CD4-positive, CD25-positive, alpha-beta regulatory T cell (primary cell): ENCODE measurements around the gene FMOD. TPM values are rescaled to one million over a fixed set of nuclear protein-coding genes. Genes with fewer than 3 reads are reported as not detected.

Experiments
- ATAC-seq, 2 donors: fragments of 150-1000 bp; cut with Tn5 transposase; one replicate each; pipeline ENCODE4 v1.10.0; 2021; ENCODE audit warnings: low read depth in 2 of 2, moderate number of reproducible peaks in 2 of 2, moderate library complexity in 1 of 2
- DNase-seq, 3 donors: peaks; one replicate each; pipeline versions ENCODE4 v3.0.0 to v3.0.0-alpha.2; 2012 to 2022; ENCODE audit warnings: mixed read lengths in 1 of 3
- H3K27ac ChIP-seq: one replicate; pipeline ENCODE4 v1.7.0; 2013; ENCODE audit warnings: mild to moderate bottlenecking, low read length; ENCODE audit not compliant: insufficient read depth, poor library complexity, severe bottlenecking
- H3K27me3 ChIP-seq: one replicate; pipeline ENCODE4 v1.7.0; 2013; ENCODE audit warnings: low read length; ENCODE audit not compliant: control insufficient read depth, insufficient read depth
- H3K36me3 ChIP-seq: one replicate; pipeline ENCODE4 v1.7.0; 2013; ENCODE audit warnings: mild to moderate bottlenecking, low read length, moderate library complexity; ENCODE audit not compliant: control insufficient read depth, insufficient read depth
- H3K4me1 ChIP-seq: 2 replicates; pipeline ENCODE4 v1.7.0; 2013; ENCODE audit warnings: mild to moderate bottlenecking, low read length; ENCODE audit not compliant: insufficient read depth, control insufficient read depth, poor library complexity, severe bottlenecking
- H3K4me3 ChIP-seq: one replicate; pipeline ENCODE4 v1.7.0; 2013; ENCODE audit warnings: low read depth, mild to moderate bottlenecking, low read length, moderate library complexity
- H3K9me3 ChIP-seq, 2 experiments: 1 replicate in 1 of 2; 2 replicates in 1 of 2; pipeline ENCODE4 v1.7.0; 2013; ENCODE audit warnings: low read length in 2 of 2, mild to moderate bottlenecking in 1 of 2, moderate library complexity in 1 of 2; ENCODE audit not compliant: control insufficient read depth in 2 of 2
- H3K27ac Mint-ChIP-seq, 3 donors: one replicate each; pipeline ENCODE4 v1.8.0; 2020 to 2022; ENCODE audit warnings: mild to moderate bottlenecking in 3 of 3, mixed read lengths in 3 of 3, moderate library complexity in 2 of 3
- H3K27me3 Mint-ChIP-seq: one replicate; pipeline ENCODE4 v1.8.0; 2022; ENCODE audit warnings: mild to moderate bottlenecking, mixed read lengths
- H3K36me3 Mint-ChIP-seq: one replicate; pipeline ENCODE4 v1.8.0; 2020; ENCODE audit warnings: mixed read lengths
- H3K4me1 Mint-ChIP-seq, 4 donors: one replicate each; pipeline ENCODE4 v1.8.0; 2020 to 2022; ENCODE audit warnings: mixed read lengths in 4 of 4, mild to moderate bottlenecking in 1 of 4
- H3K4me3 Mint-ChIP-seq, 4 donors: one replicate each; pipeline ENCODE4 v1.8.0; 2020 to 2022; ENCODE audit warnings: mild to moderate bottlenecking in 4 of 4, mixed read lengths in 4 of 4, moderate library complexity in 3 of 4
- H3K9me3 Mint-ChIP-seq, 7 donors: one replicate each; pipeline ENCODE4 v1.8.0; 2020 to 2022; ENCODE audit warnings: mixed read lengths in 7 of 7, mild to moderate bottlenecking in 3 of 7, moderate library complexity in 2 of 7
- polyA plus RNA-seq, 4 donors: library from polyadenylated mRNA; unstranded; fragments of 300-500 nt; fragmentation: Illumina TruSeq; gene quantifications; one replicate each; pipeline ENCODE4 v1.2.3, GENCODE V29; 2021
- total RNA-seq: library from RNA; stranded (reverse); gene quantifications from one replicate; pipeline ENCODE4 v1.2.3, GENCODE V29; 2022

Gene FMOD
- total and polyA plus RNA-seq, 5 donors from 2014 or later = not detected

- H3K27ac ChIP-seq = no peak overlapping the region
- no peak overlapping the region for H3K4me3 Mint-ChIP-seq
Measured at GRCh38 chr1:203380420-203381150, 29.7 kb upstream of the FMOD start.

GRCh38 chr1:203379825-203380224 lies 28.9 kb upstream of the FMOD start:
- Histone ChIP-seq H3K4me1 (no peaks in the 10 kb centered on the region), H3K27ac (no peak overlapping the region), H3K27me3 (peaks cover 8% of the 10 kb centered on the region), H3K4me3 (no peak overlapping the region), H3K36me3 (no peaks in the 10 kb centered on the region), H3K9me3 (no peaks in the 10 kb centered on the region)
- DNase-seq (no peak), ATAC-seq (no peak)
- H3K4me1 Mint-ChIP-seq = no peaks in the 10 kb centered on the region
- H3K27ac Mint-ChIP-seq = no peak overlapping the region
- H3K4me3 Mint-ChIP-seq = no peak overlapping the region
- H3K36me3 Mint-ChIP-seq = no peaks in the 10 kb centered on the region
- peaks cover 0 to 1% (median 0%) of the 10 kb centered on the region in 7 donors for H3K9me3 Mint-ChIP-seq
- peaks cover 44% of the 10 kb centered on the region for H3K27me3 Mint-ChIP-seq

More at GRCh38 chr1:203380420-203381150, 29.7 kb upstream of the FMOD start:
- Mint-ChIP-seq H3K27ac (no peak overlapping the region), H3K27me3 (peaks cover 44% of the 10 kb centered on the region), H3K36me3 (no peaks in the 10 kb centered on the region), H3K9me3 (peaks cover 0 to 1% (median 0%) of the 10 kb centered on the region in 7 donors), H3K4me1 (no peaks in the 10 kb centered on the region)
- no peak for ATAC-seq
- Histone ChIP-seq H3K4me3 (no peak overlapping the region), H3K9me3 (no peaks in the 10 kb centered on the region), H3K27me3 (peaks cover 8% of the 10 kb centered on the region), H3K4me1 (no peaks in the 10 kb centered on the region), H3K36me3 (no peaks in the 10 kb centered on the region)
- DNase-seq = no peak

- Histone ChIP-seq H3K36me3 (no peaks in the 10 kb centered on the region), H3K4me1 (no peaks in the 10 kb centered on the region), H3K27me3 (peaks cover 8% of the 10 kb centered on the region), H3K9me3 (no peaks in the 10 kb centered on the region), H3K27ac (no peak overlapping the region), H3K4me3 (no peak overlapping the region)
- no peaks in the 10 kb centered on the region for H3K36me3 Mint-ChIP-seq
- H3K9me3 Mint-ChIP-seq = peaks cover 0 to 1% (median 0%) of the 10 kb centered on the region in 7 donors
- H3K27me3 Mint-ChIP-seq = peaks cover 34% of the 10 kb centered on the region
- no peaks in the 10 kb centered on the region for H3K4me1 Mint-ChIP-seq
- H3K4me3 Mint-ChIP-seq = no peak overlapping the region
- DNase-seq = no peak
- ATAC-seq = no peak
- peak overlapping the region in 1 of 3 donors; percentile 16 for H3K27ac Mint-ChIP-seq
Measured at GRCh38 chr1:203378556-203379245, 27.8 kb upstream of the FMOD start.

- Mint-ChIP-seq H3K27me3 (peaks cover 11% of the 10 kb centered on the region), H3K36me3 (no peaks in the 10 kb centered on the region), H3K9me3 (no peaks in the 10 kb centered on the region), H3K4me1 (no peaks in the 10 kb centered on the region), H3K27ac (no peak overlapping the region), H3K4me3 (no peak overlapping the region)
- DNase-seq = no peak
- Histone ChIP-seq H3K4me1 (no peaks in the 10 kb centered on the region), H3K27ac (no peak overlapping the region), H3K4me3 (no peak overlapping the region), H3K27me3 (no peaks in the 10 kb centered on the region), H3K9me3 (no peaks in the 10 kb centered on the region), H3K36me3 (no peaks in the 10 kb centered on the region)
- no peak for ATAC-seq
Measured at GRCh38 chr1:203373991-203374390, 23.1 kb upstream of the FMOD start.

GRCh38 chr1:203373002-203373401 lies 22.1 kb upstream of the FMOD start:
- Histone ChIP-seq H3K9me3 (no peaks in the 10 kb centered on the region), H3K27ac (no peak overlapping the region), H3K36me3 (no peaks in the 10 kb centered on the region), H3K27me3 (no peaks in the 10 kb centered on the region), H3K4me3 (no peak overlapping the region), H3K4me1 (no peaks in the 10 kb centered on the region)
- Mint-ChIP-seq H3K27ac (no peak overlapping the region), H3K4me1 (no peaks in the 10 kb centered on the region), H3K36me3 (no peaks in the 10 kb centered on the region), H3K4me3 (no peak overlapping the region), H3K9me3 (no peaks in the 10 kb centered on the region), H3K27me3 (peaks cover 13% of the 10 kb centered on the region)
- ATAC-seq = no peak
- no peak for DNase-seq

GRCh38 chr1:203371288-203371687 lies 20.4 kb upstream of the FMOD start:
- Mint-ChIP-seq H3K27ac (no peak overlapping the region), H3K4me3 (no peak overlapping the region), H3K4me1 (no peaks in the 10 kb centered on the region), H3K27me3 (peaks cover 18% of the 10 kb centered on the region), H3K36me3 (no peaks in the 10 kb centered on the region), H3K9me3 (peaks cover 0 to 1% (median 0%) of the 10 kb centered on the region in 7 donors)
- H3K36me3 ChIP-seq = no peaks in the 10 kb centered on the region
- no peak overlapping the region for H3K4me3 ChIP-seq
- H3K4me1 ChIP-seq = no peaks in the 10 kb centered on the region
- DNase-seq (no peak), ATAC-seq (no peak)
- no peaks in the 10 kb centered on the region for H3K27me3 ChIP-seq
- H3K9me3 ChIP-seq = no peaks in the 10 kb centered on the region
- no peak overlapping the region for H3K27ac ChIP-seq

GRCh38 chr1:203369666-203370065 lies 18.7 kb upstream of the FMOD start:
- Mint-ChIP-seq H3K9me3 (peaks cover 0 to 2% (median 0%) of the 10 kb centered on the region in 7 donors), H3K4me1 (no peaks in the 10 kb centered on the region), H3K27me3 (peaks cover 26% of the 10 kb centered on the region), H3K36me3 (no peaks in the 10 kb centered on the region), H3K4me3 (no peak overlapping the region), H3K27ac (no peak overlapping the region)
- ATAC-seq (no peak), DNase-seq (no peak)
- Histone ChIP-seq H3K9me3 (no peaks in the 10 kb centered on the region), H3K27me3 (no peaks in the 10 kb centered on the region), H3K4me1 (no peaks in the 10 kb centered on the region), H3K4me3 (no peak overlapping the region), H3K36me3 (no peaks in the 10 kb centered on the region), H3K27ac (no peak overlapping the region)
